Activated CD8-positive, alpha-beta memory T cell treated with anti-CD3 and anti-CD28 coated beads, Interleukin-2, amount 50 U/mL, for 24 hours (primary cell): ENCODE data around the gene TMC5.

Source experiments
- DNase-seq: peaks from one replicate; pipeline ENCODE4 v3.0.0-alpha.2; 2020; ENCODE audit errors: extremely low read depth

TMC5 gene

DNA sequence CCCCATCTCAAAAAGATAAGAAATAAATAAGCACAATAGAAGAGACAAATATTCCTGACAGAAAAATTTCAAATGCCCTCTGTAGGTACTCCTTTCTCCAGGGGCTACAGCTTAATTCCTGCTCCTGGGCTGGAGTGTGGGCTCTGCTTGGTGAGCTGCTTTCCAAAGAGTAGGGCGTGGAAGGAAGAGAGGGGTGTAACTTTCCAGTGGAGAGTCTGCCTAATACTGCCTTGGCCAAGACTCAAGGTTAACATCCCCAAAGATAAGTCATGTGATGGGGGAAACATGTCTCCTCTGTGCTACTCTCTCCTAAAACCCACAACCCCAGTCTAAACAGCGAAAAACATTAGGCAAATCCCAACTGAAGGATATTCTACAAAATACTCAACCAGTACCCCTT lies 42.7 kb downstream of the TMC5 start:
- DNase-seq: no peak

DNA sequence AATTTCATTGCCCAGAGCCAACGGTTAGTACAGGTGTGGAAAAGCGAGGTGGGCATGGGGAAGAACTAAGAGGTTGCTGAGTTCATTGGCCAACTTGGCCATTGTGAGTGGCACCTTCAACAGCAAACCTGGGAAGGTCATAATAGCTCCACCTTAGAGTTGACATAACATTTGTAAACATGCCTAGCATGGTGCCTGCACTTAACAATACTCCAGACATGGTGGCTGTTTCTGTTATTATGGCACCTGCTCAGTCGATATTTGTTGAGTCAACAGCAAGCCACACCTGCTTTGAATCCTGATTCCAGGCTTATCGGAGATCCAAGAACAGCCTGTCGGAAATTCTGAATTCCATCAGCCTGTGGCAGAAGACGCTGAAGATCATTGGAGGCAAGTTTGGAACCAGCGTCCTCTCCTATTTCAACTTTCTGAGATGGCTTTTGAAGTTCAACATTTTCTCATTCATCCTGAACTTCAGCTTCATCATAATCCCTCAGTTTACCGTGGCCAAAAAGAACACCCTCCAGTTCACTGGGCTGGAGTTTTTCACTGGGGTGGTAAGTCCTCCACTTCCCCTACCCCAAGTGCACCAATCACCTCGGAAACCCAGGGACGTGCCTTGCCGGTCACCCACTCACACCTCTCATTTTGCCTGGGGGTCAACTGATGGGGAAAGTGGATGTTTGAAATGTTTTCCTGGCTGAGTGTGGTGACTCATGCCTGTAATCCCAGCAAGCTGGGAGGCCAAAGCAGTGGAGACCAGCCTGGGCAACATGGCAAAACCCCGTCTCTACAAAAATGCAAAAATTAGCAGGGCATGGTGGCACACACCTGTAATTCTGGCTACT lies 46.0 kb downstream of the TMC5 start:
- no peak for DNase-seq

DNA sequence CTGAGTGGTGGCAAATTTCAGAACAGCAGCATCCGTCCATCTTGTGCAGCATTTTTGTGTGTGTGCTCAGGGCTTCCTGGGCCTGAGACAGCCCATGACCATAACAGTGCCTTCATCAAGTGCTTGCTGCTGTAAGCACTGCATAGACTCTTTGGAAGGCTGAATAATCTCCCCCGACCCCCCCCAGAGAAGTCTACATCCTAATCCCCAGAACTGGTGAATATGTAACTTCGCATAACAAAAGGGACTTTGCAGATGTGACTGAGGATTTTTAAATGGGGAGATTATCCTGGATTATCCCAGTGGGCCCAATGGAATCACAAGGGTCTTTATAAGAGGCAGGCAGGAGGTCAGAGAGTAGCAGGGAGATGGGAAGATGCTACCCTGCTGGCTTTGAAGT lies 50.6 kb downstream of the TMC5 start:
- no peak for DNase-seq

DNA sequence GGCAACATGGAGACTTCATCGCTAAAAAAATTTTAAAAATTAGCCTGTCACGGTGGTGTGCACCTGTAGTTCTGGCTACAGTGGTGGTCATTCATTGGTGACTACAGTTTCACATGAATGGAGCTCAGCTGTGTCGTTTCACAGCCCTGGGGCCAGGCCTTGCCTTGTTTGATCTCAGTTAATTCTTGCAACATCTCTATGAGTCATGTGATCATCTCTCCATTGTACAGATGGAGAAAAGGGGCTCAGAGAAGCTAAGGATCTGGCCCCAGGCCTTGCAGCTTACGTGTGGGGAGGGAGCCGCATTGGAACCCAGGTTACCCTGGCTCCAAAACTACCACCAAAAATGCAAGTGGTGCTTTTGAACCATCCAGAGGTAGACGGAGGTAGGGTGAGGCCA lies 54.8 kb downstream of the TMC5 start:
- no peak for DNase-seq

DNA sequence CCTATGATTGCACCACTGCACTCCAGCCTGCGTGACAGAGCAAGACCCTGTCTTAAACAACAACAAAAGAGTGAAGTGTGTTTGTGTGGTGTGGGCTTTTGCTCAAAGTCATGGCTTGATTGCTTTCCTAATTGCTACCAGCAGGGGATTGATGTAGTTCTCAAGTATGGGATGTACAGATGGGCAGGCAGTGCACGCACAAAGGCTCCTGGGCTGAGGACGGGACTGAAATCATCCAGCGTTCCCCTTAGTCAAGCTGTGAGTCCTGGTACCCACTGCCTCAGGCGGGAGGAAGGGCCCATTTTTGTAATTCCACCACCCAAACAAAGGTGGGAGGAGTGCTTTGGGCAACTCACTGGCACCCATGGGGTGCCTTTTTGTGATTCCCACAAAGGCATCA lies 56.9 kb downstream of the TMC5 start:
- no peak for DNase-seq

DNA sequence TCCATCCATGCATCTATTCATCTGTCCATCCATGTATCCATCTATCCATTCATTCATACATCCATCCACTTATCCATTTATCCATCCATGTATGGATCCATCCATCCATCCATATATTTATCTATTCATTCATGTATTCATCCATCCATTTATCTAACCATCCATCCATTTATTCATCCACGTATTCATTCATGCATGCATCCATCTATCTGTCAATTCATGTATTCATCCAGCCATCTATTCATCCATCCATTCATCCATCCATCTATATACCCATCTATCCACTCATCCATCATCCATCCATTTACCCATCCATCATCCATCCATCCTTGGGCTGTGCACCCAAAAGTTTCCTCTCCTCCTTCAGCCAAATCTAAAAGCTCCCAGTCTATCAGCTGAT lies 60.8 kb downstream of the TMC5 start:
- DNase-seq: no peak

DNA sequence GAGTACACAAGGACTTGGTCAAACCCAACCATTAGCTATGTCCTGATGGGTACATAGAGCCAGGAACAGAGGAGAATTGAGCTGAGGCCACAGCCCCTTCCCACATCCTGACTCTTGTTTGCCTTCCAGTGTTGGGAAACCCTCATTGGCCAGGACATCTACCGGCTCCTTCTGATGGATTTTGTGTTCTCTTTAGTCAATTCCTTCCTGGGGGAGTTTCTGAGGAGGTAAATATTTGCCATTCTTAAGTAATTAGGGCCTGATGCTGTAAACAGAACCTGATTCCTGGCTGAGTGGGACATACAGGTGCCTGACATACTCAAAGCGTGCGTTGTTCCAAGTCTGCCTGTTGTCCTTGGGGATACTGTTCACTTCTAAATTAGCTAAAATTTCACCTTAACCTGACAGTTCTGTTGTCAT lies 61.6 kb downstream of the TMC5 start:
- no peak for DNase-seq

DNA sequence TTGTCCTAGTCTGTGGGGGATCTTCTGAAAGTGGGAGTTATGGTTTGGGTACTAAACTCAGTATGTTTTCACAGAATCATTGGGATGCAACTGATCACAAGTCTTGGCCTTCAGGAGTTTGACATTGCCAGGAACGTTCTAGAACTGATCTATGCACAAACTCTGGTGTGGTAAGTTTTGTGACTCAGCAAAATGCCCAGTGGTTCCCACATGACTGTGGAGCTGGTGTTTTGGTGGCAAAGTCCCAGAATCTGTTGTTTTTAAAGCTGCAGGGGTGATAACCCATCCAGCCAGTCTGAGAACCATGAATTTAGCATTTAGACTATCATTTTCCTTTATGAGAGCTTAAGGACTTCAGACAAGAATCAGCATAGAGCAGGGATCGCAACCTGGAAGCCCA lies 63.6 kb downstream of the TMC5 start:
- DNase-seq: no peak

DNA sequence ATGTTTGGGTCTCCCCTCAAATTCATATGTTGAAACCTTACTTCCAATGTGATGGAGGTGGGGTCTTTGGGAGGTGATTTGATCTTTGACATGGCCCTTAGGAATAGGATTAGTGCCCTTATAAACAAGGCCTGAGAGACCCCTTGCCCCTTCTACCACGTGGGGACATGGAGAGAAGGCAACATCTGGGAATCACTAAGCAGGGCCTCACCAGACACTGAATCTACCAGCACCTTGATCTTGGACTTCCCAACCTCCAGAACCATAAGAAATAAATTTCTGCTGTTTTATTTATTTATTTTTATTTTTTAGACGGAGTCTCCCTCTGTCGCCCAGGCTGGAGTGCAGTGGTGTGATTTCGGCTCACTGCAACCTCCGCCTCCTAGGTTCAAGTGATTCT lies 64.1 kb downstream of the TMC5 start:
- no peak for DNase-seq

DNA sequence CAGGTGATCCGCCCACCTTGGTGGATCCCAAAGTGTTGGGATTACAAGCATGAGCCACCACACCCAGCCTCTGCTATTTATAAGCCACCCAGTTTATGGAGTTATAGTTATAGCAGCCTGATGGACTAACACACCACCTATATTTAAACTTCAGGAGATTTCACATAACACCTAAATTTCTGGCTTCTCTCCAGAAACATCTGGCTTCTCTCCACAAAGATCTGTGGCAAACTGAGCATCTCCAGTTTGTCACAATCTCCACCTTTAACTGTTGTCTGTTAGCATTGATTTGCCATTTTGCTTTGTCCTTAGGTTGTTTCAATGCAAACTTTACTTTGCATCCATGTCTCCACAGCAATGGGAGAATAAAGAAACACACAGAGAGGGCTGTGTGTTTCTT lies 64.6 kb downstream of the TMC5 start:
- no peak for DNase-seq

DNA sequence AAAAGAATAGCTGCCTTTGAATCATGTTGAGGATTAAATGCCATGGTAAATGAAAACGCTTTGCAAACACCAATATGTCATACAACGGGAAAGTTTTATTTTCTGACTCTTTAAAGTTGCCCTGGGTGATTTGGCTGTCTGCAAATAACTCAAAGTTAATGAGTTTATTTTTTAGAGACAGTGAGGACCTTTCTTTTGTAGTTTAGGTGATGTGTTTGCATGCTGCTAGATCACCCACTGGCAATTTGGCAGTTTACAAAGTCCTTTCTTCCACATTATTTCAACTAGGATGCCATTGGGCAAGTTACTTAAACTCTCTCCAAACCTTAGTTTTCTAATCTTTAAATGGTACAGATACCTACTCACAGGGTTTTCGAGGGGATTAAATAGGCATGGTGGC lies 66.4 kb downstream of the TMC5 start:
- DNase-seq: no peak

DNA sequence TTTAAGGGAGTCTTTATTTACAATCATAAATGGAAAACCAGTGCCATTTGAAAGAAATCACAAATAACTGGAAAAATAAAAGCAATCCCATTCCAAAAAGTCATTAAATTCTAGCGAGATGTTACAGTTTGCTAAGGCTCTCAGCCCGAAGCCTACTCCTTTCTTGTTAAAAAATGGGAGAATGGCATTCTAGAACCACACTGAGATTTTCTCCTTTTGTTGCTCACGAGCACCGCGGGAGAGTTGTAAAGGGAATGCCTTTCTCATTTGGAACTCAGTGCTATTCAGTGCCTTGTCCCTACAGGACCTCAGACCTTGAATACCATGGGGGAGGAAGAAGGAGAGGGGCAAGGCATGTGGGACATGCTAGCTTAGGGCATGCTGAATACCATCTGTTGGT lies 67.9 kb downstream of the TMC5 start:
- no peak for DNase-seq

DNA sequence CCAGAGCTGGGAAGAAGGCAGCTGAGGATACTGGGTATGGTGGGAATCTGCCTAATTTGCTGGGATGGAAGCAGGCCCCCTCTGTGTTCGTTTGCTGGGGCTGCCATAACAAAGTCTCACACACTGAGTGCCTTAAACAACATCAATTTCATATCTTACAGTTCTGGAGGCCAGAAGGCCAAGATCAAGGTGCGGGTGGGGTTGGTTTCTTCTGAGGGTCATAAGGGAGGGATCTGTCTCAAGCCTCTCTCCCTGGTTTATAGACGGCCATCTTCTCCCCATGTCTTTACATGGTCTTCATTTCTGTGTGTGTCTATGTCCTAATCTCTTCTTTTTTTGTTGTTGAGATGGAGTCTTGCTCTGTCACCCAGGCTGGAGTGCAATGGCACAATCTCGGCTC lies 68.4 kb downstream of the TMC5 start:
- DNase-seq: no peak

DNA sequence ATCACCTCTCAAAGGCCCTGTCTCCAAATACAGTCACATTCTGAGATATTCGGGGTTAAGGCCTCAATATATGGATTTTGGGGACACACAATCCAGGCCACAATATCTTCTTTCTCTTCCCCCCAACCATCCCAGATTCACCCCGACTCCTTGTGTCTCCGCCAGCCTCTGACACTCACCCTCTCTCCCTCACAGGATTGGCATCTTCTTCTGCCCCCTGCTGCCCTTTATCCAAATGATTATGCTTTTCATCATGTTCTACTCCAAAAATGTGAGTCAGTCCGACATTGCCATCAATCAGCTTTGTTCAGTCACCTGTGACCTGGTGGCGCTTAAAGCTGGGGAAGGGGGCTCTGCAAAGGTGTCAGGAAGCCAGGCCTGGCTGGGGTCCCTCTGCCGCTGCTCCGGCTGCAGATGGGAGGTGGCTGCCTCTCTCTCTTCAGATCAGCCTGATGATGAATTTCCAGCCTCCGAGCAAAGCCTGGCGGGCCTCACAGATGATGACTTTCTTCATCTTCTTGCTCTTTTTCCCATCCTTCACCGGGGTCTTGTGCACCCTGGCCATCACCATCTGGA lies 69.2 kb downstream of the TMC5 start:
- DNase-seq: no peak

DNA sequence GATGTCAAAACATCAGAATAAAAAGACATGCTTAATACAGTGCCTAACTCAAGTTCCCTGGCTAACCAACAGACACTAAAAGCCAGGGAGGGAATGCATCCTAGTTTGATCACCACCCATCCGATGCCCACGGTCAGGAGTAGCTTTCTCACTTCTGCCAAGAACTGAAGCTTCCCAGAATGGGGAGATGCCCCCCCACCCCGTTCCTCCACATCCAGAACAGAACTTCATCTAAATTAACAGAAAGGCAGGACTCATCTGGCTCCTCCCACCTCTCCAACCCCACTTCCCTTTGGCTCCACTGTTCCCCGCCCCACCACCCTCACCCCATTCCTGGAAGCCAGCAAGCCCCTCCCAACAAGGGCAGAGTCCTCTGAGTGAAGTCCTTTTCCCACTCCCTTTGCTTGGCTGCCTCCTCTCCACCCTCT lies 70.5 kb downstream of the TMC5 start:
- DNase-seq: no peak

DNA sequence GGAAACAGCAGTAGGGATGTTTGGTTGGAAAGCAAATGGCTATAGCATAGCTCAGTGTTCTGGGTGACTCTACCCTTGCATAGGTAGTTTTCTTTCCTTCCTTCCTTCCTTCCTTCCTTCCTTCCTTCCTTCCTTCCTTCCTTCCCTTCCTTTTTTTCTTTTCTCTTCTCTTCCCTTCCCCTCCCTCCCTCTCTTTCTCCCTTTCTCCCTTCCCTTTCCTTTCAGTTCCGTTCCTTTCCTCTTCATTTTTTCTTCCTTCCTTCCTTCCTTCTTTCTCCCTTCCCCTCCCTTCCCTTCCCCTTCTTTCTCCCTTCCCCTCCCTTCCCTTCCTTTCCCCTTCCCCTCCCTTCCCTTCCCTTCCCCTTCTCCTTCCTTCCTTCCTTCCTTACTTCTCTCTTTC lies 72.9 kb downstream of the TMC5 start:
- no peak for DNase-seq

DNA sequence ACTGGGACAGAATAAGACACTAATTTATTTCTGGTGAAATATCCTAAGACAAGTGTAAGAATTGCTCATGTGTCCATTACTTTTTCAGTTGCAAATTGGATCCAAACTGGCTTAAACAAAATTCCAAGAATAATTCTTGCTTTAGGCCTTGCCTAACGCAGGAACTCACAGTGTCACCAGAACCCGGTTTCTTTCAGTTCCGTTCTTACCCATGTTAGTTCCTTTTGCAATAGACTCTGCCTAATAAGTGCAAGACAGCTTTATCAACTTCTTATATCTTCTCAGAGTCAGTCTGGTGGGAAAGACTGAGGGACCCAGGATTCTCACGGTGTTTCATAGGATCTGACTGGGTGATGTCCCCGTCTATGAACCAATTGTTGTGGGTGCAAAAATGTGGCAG lies 79.5 kb downstream of the TMC5 start:
- DNase-seq: no peak

DNA sequence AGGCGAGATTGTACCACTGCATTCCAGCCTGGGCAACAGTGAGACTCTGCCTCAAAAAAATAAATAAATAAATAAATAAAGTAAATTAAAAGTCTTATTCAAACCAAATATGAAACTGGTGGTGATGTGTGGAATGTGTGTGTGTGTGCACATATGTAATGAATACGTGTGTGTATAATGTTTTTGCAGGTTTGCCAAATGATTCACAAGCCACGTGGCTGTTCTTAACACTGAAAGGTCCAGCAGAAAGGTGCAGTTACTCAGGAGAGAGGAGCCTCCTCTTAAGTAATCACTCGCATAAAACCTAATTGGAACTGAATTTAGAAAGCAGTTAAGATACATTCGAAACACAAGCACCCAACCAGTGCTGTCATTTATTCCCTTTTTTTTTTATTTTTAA lies 81.3 kb downstream of the TMC5 start:
- DNase-seq: no peak

DNA sequence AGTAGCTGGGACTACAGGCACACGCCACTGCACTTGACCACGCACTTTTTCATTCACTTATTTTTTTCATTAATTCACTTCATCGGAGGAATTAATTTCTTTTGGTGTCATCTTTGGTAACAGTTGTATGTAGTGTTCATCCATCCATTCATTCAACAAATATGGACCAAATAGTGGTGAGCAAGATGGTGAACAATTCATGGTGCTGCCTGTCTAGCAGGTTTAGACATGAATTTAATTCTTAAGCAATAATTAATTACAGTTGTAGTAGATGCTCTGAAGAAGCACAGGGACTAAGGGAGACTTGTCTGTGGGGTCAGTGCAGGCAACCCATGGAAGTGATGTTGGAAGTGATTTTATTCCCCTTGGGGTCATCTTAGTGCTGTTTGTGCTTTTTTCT lies 81.8 kb downstream of the TMC5 start:
- DNase-seq: no peak

DNA sequence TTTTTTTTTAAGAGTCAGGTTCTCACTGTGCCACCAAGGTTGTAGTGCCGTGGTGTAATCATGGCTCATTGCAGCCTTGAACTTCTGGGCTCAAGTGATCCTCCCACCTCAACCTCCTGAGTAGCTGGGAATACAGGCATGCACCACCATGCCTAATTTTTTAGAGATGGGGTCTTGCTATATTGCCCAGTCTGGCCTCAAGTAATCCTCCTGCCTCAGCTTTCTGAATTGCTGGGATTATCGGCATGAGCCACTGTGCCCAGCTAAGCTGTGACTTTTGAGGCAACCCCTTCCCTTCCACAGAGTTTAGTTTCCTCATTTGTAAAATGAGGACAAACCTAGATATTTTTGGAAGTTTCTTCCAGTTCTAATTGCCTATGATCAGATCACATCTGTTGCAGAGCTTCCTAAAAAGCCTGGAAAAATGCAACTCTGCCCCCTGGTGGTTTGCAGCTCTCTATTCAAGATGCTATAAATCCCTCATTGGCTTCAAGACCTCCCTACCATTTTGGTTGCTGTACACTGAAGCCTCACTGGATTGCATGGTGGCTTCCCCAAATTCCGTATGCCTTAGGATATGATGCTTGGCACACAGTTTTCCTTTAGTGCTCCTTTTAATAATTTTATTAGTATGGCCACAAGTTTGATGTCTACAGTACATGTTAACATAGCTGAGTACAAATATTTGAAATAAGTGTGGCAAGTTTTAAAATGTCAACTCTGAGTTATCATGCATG lies 84.9 kb downstream of the TMC5 start:
- DNase-seq: no peak

DNA sequence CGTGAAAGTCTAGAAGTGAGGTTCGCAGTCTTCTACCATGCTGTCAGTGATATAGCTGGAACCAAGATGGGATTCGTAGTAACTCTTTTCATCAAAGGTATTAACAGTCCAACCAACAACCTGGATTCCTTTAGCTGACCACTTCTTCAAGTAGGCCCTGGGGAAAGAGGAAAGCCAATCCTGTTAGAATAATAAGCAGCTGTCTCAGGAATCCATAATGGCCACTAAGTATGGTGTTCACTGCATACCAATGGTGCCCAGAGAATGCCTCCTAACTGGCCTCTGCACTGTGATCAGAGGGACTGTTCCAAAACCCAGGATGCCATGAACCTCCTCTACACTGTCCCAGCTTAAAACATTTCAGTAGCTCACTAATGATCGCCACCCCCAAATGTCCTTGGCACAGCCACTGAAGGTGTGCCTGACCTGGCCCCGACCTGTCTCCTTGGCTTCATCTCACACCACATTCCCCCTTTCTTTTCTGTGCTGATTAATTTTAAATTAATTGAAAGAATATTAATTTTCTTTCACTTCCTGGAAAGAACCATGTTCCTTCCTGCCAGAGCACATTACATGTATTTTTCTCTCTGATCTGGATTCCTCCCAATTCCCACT lies 85.9 kb downstream of the TMC5 start:
- no peak for DNase-seq

DNA sequence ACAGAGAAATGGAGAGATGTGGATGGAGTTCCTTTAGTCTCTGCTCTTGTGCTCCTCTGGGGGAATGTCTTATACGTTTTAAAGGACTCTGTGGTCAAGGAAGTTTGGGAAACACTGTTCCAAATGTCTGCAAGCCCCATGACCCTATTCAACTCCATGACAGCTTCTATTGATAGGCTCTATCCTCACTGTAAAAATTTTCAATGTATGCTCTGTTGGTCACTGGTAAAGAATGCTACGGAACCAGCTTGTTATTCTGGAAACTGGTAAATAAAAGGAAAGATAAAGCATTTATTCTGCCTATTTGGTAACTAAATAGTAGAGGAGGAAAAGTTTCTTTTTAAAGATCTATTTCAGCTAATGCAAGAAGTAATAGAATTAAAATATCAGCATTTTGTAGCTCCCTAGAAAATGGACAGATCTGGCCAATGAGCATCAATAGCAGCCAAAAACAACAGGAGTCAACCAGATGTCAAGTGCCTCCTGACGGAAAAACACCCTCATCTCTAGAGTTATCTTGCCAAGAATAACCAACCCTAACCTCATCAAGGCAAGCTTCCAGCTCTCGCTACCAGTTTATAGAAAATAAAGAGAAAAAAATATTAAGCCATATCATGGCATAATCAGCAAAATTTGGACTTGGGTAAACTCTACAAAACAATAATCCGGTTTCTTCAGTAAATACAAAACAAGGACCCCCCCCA lies 88.1 kb downstream of the TMC5 start:
- DNase-seq: no peak
